ENCODE measurements around the gene STAT2.
"Not testable (repeated sequence)": the region's sequence is repeated elsewhere in the genome, so short reads cannot be mapped to it uniquely, and the experiment has no call there.

STAT2 gene

DNA sequence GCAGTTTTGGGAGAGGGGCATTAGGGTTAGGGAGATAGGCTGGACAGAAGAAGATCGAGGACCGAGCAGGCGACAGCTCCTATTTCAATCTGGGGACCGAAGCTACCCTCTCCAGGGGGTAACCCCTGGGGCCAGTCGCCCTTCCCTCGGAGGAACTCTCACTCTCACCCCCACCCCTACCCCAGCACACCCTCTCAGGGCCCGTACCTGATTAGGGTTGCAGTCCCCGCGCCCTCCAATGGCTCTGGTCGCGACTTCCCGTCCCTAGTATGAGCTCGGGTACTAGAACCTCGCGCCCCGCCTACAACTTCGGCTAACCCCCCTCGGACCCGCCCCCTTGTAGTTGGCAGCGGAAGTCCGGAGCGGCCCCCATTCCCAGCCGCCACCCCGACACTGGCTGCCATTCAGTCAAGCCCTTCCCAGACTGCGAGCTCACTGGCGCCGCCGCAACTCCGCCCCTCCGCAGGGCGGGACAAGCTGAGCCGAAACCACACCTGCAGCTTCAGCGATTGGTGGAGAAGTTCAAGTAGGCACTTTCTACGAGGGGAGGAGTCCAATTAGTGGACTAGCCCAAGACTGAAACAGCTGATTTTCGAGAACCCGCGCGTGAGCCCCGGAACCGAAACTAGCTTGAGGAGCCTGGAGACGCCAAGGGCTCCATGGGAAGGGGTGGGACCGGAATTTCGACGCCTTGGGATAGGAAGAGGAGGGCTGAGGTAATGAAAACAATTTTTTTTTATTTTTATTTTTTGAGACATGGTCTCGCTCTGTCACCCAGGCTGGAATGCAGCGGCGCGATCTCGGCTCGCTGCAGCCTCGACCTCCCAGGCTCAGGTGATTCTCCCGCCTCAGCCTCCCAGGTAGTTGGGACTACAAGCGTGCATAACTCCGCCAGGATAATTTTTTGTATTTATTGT is at the start of gene STAT2:
Gene STAT2, minus strand, starts transcription at position 257 of the 917 bp plus-strand sequence. CDS start 3,536 bp downstream, outside the sequence.
- FAIRE-seq = peak; percentile 98

DNA sequence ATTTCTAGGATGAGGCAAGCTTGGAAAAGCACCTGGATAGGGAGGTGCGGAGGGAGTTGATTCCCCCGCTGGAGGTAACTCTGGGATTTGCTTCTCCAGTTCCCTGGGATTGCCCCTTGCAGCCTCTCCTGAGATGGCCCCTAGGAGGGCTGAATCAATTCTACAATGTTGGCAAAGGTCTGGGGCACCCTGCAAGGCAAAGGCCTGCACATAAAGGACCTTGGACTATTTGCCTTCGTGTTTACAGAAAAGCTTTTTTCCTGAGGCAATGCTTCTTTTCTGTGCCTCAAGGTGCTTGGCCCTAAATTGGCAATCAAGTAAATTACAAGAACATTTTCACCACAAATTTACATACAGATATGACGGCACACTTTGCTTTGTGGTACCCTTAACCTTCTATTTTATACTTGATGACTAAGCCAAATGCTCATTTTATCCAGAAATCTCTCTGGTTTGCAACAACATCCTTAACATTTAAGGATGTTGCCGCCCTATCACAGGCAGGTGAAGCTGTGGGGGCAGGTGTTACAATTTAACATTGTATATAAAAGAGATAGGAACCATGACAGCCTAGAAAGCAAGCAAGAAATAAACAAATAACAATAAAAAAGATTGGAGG is 49.0 kb upstream of the STAT2 start:
- no peak for FAIRE-seq

DNA sequence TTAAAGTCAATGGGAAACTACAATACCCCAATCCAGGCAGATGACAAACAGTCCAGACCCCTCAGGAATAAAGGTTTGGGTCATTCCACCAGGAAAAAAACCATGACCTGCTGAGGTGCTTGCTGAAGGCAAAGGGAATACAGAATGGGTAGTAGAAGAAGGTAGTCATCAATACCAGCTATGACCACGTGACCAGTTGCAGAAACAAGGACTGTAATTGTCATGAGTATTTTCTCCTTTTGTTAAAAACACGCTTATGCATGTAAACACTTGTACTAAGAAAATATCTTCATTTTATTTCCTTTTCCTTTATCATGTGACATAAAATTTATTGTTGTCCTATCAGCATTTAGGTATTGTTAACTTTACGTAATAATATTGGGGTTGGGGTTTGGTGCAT is 44.3 kb upstream of the STAT2 start:
- FAIRE-seq = not testable (repeated sequence)

DNA sequence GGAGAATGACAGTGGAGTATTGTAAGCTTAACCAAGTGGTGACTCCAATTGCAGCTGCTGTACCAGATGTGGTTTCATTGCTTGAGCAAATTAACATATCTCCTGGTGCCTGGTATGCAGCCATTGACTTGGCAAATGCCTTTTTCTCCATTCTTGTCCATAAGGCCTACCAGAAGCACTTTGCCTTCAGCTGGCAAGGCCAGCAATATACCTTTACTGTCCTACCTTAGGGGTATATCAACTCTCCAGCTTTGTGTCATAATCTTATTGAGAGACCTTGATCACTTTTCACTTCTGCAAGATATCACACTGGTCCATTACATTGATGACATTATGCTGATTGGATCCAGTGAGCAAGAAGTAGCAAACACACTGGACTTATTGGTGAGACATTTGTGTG is 41.7 kb upstream of the STAT2 start:
- not testable (repeated sequence) for FAIRE-seq

DNA sequence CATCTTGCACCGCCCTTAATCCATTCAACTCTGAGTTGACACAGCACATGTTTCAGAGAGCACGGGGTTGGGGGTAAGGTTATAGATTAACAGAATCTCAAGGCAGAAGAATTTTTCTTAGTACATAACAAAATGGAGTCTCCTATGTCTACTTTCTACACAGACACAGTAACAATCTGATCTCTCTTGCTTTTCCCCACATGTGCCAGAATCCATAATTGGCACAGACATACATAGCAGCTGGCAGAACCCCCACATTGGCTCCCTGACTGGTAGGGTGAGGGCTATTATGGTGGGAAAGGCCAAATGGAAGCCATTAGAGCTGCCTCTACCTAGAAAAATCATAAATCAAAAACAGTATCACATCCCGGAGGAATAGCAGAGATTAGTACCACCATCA is 41.2 kb upstream of the STAT2 start:
- FAIRE-seq = not testable (repeated sequence)

DNA sequence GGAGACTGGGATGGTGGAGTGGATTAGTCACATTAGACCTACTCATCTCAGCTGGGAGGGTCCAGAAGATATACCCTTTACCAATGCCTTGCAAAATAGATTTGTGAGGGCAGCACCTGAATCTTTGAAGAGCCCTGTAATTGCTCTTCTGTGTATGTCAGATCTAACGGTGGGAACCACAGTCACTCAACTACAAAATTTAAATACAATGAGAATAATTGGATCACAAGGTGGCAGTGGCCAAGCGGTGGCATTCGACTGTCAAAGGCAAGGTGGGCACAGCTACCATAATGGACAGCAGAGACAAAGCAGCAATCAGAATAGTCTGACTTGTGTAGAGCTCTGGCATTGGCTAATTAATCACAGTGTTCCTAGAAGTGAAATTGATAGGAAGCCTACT is 39.6 kb upstream of the STAT2 start:
- FAIRE-seq = not testable (repeated sequence)

DNA sequence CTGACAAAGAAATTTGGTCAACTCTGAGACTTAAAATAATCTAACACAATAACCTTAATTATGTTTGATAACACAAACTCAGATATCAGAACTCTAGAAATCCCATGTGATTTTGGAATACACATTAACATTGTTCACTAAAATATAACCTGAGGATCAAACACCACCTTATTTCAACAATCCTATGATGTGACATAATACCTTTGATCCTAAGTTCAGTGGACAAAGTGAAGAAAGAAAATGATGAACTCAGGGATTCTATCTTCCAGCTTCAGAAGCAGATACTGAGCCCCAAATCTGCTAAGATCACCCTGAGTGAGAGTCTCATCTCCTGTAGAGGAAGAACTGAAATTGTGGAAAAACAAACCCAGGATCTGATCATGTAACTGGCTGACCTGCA is 38.4 kb upstream of the STAT2 start:
- FAIRE-seq = no peak

DNA sequence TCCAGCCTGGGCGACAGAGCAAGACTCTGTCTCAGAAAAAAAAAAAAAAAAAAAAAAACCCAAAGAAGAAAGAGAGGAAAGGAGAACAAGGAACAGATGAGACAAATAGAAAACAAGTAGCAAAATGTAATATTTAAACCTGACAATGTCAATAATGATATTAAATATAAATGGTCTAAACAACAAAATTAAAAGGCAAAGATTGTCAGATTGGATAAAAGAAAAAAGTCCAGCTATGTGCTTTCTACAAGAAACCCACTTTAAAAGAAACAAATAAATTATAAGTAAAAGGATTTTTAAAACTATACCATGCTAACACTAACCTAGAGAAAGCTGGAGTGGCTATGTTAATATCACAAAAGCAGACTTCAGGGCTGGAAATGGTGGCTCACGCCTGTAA is 32.4 kb upstream of the STAT2 start:
- no peak for FAIRE-seq

DNA sequence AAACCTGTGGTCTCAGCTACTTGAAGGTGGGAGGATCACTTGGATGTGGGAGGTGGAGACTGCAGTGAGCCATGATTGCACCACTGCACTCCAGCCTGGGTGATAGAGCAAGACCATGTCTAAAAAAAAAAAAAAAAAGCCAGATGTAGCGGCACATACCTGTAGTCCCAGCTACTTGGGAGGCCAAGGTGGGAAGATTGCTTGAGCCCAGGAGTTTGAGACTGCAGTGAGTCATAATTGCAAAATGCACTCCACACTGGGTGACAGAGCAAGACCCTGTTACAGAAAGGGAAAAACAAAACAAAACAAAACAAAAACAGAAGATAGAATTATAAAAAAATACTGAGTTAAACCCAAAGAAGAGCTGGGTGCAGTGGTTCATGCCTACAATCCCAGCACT is 31.8 kb upstream of the STAT2 start:
- FAIRE-seq = no peak

DNA sequence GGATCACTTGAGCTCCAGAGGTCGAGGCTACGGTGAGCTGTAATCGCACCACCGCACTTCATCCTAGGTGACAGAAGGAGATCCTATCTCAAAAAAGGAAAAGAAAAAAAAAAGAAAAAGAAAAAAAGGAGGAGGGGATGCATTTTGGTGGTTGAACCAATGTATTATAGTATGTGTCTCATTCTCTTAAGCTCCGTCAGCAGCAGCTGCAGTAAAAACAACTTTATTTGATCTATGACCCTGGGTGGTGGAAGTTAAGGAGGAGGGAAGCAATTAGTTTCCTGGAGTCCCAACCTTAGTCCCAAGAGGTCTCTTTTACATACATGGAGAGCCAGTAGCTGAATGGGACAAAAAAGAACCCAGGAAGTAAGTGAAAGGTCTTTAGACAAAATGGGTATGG is 29.5 kb upstream of the STAT2 start:
- no peak for FAIRE-seq

DNA sequence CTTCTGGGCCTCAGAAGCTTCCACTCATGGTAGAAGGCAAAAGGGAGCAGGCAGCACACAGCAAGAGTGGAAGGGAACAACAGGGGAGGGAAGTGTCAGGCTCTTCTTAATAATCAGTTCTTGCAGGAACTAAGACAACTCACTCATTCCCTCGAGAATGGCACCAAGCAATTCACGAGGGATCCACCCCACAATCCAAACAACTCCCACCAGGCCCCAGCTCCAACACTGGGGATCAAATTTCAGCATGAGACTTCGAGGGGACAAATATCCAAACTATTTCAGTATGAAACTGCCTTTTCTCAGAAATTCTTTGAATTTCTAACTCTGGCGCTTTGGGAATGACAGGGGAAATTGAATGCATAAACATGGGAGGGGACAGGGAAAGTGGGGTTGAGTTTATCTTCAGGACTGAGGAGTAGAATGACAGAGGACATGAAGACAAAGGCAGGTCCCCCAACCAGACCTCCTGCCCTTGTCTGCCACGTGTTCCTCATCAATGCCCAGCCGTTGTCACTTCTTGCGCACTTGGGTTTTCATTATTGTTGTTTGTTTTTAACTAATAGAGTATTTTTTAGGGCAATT is 27.3 kb upstream of the STAT2 start:
- no peak for FAIRE-seq

DNA sequence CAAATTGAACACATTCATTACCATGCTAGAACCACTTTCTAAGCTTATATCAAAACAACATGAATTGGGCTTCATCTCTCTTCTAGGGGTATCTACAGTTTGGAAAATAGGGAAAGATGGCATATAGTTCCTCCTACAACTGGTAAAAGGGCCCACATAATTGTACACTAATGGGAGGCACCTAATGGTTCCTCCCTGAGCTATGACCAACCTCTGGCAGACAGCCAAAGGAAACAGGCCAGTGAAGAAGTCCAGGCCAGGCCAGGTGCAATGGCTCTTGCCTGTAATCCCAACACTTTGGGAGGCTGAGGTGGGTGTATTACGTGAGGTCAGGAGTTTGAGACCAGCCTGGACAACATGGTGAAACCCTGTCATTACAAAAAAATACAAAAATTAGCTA is 26.0 kb upstream of the STAT2 start:
- no peak for FAIRE-seq

DNA sequence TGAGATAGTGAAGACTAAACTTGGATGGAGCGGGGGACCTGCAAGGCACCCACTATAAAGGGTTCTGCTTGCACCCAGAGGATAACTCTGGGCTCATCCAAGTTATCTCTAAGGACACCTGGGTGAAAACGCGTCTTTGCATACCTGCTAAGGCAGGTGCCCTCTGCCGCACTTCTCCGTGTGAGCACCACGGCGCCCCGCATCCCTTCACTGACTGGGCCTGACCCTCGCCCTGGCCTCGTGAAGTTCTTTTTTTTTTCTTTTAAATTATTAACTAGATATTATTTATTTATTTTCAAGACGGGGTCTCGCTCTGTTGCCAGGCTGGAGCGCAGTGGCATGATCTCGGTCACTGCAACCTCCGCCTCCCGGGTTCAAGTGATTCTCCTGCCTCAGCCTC is 22.7 kb upstream of the STAT2 start:
- FAIRE-seq = no peak

DNA sequence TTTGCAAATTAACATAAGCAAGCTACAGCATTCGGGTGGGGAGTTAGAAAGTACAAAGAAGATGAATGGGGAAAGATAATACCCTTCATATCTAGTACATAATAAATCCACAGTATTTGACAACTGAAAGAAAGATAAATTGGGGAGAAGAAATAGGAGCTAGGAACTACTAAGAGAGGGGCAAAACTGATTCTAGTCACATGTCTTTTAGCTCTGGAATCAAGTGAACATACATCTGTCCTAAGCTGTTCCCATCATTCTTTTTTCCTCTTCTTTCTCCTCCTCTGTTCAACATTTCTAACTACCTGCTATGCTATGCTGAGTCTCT is 18.0 kb upstream of the STAT2 start:
- FAIRE-seq = no peak

DNA sequence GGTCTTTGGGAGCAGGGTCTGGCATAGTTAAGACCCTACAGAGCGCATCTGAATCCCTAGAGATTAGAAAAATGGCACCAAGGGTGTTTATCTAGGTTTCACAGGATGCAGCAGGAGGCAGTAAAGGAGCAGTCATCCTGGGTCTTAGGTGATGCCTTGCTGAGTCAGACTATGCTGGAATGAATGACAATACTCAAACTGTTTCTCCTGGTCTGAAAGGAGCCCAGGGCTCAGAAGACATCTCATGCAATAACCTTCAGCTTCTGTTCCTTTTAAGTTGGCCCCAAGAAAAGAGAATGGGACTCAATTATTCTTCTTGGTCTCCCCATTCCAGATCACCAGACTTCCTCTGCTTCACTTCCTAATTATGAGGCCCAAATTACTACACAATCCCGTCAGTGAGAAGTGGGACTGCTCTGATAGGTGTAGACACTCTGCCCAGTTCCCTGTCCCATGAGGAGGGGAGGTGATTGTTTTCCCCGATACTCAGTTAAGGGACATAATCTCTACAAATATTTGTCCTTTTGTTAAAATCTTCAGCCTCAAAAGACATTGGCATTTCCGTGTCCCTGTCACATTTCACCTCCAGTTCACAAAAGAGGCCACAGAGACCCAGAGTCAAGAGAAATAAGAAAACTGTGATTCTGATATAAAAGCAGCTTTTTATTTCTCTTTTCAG is 17.5 kb upstream of the STAT2 start:
- no peak for FAIRE-seq

DNA sequence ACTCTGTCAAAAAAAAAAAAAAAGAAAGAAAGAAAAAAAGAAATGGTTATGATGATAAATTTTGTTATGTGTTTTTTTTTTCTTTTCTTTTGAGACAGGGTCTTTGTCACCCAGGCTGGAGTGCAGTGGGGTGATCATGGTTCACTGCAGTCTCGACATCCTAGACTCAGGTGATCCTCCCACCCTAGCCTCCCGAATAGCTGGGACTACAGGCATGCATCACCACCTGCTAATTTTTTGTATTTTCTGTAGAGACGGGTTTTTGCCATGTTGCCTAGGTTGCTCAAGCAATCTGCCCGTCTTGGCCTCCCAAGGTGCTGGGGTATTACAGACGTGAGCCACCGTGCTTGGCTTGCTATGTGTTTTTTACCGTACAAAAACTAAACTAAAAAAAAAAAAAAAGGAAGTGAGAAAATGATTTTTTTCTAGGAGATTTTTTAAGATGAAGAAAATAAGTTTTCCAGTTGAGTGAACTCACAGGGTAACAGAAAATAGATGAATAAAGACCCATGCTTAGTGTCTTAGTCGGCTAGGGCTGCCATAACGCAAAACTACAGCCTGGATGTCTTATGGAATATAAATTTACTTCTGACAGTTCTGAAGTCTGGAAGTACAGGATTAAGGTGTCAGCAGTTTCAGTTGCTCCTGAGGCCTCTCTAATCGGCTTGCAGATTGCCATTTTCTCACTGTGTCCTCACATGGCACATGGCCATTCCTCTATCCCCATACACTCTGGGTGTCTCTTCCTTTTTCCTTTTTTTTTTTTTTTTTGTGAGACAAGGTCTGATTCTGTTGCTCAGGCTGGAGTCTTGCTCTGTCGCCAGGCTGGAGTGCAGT is 15.9 kb upstream of the STAT2 start:
- no peak for FAIRE-seq

DNA sequence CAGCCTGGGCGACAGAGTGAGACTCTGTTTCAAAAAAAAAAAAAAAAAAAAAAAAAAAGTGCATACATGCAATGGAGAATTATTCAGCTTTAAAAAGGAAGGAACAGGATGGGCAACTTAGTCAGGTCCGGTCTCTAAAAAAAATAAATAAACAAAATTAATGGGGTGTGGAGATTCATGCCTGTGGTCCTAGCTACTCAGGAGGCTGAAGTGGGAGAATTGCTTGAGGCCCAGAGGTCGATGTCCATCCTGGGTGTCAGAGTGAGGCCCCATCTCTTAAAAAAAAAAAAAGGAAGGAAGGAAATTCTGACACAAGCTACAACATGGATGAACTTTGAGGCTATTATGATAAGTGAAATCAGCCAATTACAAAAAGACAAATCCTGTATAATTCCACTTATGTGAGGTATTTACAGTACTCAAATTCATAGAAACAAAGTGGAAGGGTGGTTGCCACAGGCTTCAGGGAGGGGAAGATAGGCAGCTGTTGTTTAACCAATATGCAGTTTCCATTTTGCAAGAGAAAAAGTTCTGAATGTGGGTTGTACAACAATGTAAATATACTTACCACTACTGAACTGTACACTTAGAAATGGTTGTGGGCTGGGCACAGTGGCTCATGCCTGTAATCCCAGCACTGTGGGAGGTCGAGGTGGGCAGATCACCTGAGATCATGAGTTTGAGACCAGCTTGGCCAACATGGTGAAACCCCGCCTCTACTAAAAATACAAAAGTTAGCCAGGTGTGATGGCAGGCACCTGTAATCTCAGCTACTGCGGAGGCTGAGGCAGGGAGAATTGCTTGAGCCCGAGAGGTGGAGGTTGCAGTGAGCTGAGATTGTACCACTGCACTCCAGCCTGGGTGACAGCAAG is 15.1 kb upstream of the STAT2 start:
- no peak for FAIRE-seq

DNA sequence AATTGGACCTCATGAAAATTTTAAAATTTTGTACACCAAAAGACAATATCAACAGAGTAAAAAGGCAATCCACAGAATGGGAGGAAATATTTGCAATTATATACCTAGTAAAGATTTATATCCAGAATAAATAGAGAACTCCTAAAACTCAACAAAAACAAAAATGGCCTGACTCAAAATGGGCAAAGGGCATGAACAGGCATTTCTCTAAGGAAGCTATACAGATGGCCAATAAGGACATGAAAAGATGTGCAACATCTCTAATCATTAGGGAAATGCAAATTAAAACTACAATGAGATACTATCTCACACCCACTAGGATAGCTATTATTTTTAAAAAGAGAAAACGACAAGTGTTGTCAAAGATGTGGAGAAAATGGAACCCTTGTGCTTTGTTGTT is 13.6 kb upstream of the STAT2 start:
- FAIRE-seq = no peak

DNA sequence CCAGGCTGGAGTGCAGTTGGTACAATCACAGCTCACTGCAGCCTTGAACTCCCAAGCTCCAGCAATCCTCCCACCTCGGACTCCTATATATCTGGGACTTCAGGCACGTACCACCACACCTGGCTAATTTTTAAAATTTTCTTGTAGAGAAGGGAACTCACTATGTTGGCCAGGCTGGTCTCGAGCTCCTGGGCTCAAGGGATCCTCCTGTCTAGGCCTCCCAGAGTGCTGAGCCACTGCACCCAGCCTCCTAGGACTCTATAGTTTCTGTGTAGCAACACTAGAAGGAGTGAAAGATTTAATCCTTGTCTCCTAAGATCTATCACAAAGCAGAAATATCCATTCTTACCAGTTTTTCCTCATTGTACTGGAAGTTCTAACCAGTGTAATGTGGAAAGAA is 7.0 kb upstream of the STAT2 start:
- FAIRE-seq = no peak

DNA sequence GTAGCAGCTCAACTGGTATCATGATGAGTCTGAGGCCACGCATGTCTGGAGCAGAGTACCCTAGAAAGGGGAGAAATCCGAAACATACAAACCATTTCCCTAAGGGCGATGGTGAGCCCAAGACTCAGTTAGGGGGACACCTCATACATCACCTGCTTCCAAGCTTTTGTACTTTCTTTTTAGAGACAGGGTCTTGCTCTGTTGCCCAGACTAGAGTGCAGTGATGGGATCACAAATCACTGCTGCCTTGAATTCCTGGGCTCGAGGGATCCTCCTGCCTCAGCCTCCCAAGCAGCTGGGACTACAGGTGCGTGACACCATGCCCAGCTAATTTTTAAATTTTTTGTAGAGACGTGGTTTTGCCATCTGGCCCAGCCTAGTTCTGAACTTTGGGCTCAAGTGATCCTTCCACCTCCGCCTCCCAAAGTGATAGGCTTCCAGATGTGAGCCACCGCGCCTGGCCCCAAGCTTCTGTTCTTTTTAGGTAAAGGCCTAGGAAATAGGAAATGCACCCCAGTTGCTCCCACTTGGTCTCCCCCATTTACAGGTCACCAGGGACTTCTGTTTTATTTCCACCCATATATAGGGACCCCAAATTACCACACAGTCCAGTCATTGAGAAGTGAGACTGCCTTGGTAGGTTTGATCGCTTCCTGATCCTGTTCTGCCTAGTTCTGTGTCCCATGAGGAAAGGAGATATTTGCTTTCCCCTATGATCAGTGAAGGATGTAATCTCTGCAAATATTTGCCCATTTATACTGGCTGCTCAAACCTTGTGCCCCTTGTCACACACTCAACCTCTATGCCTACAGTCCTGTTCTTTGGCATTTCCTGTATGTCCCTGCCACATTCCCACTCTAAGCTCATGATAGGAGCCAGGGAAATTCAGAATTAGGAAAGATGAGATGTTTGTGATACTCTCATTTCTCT is 2.5 kb upstream of the STAT2 start, which contains the start of gene APOF:
Gene APOF, minus strand, starts transcription at position 728 of the 930 bp plus-strand sequence. Its CDS starts 112 bp downstream, at position 616.
- FAIRE-seq = no peak
